ENCODE results near the gene CCDC150.
A peak's percentile ranks its signal among the peaks of the same experiment; 100 is the strongest.
"Not testable (repeated sequence)": the region's sequence is repeated elsewhere in the genome, so short reads cannot be mapped to it uniquely, and the experiment has no call there.

The CCDC150 gene

DNA sequence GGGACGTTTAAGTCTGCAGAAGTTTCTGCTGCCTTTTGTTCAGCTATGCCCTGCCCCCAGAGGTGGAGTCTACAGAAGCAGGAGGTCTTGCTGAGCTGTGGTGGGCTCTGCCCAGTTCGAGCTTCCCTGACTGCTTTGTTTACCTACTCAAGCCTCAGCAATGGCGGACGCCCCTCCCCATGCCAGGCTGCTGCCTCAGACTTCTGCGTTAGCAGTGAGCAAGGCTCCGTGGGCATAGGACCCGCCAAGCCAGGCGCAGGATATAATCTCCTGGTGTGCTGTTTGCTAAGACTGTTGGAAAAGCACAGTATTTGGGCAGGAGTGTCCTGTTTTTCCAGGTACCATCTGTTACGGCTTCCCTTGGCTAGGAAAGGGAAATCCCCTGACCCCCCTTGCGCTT lies 70.5 kb downstream of the CCDC150 start:
- H3K4me3 Mint-ChIP-seq, H3K27me3 Mint-ChIP-seq, H3K36me3 Mint-ChIP-seq, CTCF ChIA-PET, H3K4me1 Mint-ChIP-seq, H3K9me3 Mint-ChIP-seq, H3K27ac Mint-ChIP-seq, DNase-seq: not testable (repeated sequence)

DNA sequence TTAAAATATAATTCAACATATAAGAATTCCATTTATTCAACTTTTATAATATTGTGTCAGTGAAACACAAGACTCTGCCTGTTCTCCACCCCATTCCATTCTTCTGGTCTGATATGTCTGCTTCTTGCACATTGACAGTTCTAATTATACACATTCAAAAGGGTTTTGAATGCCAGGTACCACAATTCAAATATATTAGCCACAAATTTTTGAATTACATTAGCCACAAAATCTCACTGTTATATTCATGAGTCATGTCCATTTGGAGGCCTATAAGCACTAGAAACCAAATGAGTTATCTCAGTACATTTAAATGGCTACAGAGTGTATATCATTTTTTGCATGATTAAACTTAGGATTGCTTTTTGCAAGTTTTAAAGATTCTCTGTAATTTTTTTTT lies 72.1 kb downstream of the CCDC150 start:
- Mint-ChIP-seq H3K27me3 (no peaks in the 10 kb centered on the region), H3K36me3 (peaks cover 5% of the 10 kb centered on the region), H3K4me1 (no peaks in the 10 kb centered on the region), H3K27ac (no peak overlapping the region), H3K4me3 (no peak overlapping the region), H3K9me3 (peaks cover 8% of the 10 kb centered on the region)
- CTCF ChIA-PET: no interaction called here
- no peak for DNase-seq

DNA sequence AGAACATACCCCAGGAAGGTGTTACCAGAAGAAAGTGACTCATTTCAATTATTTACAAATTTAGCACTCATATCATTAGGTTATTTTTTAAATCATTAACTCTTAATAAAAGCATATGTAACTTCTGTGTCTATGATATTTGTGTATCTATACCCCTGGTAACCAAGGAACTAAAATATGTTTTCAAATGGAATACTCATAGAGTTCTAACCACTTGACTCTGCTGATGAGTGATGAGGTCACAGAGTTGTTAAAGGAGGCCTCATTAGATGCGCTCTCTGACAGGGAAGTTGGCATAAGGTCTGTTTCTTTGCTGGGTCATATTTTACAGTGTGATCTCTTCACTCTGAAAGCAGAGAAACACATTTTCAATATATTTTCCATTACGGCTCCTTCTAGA lies 73.4 kb downstream of the CCDC150 start:
- H3K9me3 Mint-ChIP-seq: peaks cover 8% of the 10 kb centered on the region
- no peaks in the 10 kb centered on the region for H3K27me3 Mint-ChIP-seq
- peaks cover 5% of the 10 kb centered on the region for H3K36me3 Mint-ChIP-seq
- H3K4me3 Mint-ChIP-seq: no peak overlapping the region
- H3K4me1 Mint-ChIP-seq: no peaks in the 10 kb centered on the region
- CTCF ChIA-PET: no interaction called here
- H3K27ac Mint-ChIP-seq: no peak overlapping the region
- DNase-seq: no peak

DNA sequence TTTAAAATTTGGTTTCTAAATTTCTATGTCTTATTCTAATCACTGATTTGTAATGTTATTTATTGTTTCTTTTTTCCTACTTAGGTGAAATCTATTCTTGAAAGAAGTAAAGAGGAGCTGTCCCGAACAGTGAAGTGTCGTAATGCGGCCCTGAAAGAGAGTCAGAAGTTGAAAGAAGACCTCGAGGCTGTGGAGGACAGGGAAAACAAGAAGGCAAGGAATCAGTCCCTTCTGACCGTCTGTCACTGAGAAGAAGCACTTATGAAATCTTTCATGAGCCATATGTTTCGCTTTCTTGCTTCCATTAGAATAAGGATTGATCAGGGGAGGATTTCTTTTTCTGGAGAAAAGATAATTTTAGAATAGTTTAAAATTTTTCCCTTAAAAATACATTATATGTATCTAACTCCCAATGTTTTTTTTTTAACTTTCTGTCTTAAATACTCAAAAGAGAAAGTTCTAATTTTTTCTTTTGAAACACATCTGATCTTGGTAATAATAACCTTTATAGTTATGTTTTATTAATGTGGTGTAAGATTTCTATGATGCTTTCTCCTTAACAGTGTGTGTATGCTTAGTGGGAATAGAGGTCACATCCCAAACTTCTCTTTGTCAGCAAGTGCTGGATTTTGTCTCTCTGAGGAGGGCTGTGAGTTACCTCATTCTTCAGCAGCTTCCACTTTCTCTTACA lies 79.0 kb downstream of the CCDC150 start:
- Mint-ChIP-seq H3K27ac (no peak overlapping the region), H3K27me3 (no peaks in the 10 kb centered on the region), H3K36me3 (peaks cover 10% of the 10 kb centered on the region), H3K4me3 (no peak overlapping the region), H3K4me1 (peaks cover 2% of the 10 kb centered on the region), H3K9me3 (no peaks in the 10 kb centered on the region)
- CTCF ChIA-PET: interaction anchor here (1.3 kb wide), 1 partner anchor 32 kb away, joined by 3 read pairs; no protein-coding TSS in a partner anchor
- DNase-seq: no peak

DNA sequence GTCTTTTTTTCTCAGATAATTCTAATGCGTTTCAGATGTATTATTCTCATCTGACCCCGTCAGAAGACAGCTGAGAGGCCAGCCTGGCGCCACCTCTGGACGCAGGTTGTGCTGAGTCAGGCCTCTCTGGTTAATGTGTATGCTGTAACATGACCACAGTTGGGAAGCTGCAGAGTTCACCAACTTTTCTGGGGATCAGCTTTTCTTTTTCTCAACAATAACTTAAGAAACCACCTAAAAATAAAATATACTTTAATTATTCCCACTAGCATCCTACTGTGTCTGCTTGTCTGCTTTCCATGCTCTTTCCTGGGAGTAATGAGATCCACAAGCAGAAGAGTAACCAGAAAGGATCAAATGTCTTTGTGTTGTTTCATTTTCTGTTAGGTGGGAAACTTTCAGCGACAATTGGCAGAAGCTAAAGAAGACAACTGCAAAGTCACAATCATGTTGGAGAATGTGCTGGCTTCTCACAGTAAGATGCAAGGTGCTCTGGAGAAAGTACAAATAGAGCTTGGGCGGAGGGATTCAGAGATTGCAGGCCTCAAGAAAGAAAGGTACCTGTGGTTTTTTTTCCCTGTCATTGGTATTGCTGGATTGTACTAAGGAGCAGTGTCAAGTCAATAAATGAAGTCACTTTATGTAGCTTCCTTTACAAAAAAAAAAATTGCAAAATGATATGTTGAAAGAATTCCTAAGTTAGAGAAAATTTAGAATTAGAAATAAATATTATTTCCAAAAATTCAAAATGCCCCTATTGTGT lies 79.8 kb downstream of the CCDC150 start:
- peaks cover 4% of the 10 kb centered on the region for H3K4me1 Mint-ChIP-seq
- H3K27me3 Mint-ChIP-seq: no peaks in the 10 kb centered on the region
- DNase-seq: no peak
- CTCF ChIA-PET: interaction anchor here (0.7 to 1.3 kb wide), 2 partner anchors 15 to 32 kb away, joined by 3 read pairs; no protein-coding TSS in a partner anchor
- no peak overlapping the region for H3K27ac Mint-ChIP-seq
- H3K9me3 Mint-ChIP-seq: no peaks in the 10 kb centered on the region
- H3K4me3 Mint-ChIP-seq: no peak overlapping the region
- peaks cover 14% of the 10 kb centered on the region for H3K36me3 Mint-ChIP-seq

DNA sequence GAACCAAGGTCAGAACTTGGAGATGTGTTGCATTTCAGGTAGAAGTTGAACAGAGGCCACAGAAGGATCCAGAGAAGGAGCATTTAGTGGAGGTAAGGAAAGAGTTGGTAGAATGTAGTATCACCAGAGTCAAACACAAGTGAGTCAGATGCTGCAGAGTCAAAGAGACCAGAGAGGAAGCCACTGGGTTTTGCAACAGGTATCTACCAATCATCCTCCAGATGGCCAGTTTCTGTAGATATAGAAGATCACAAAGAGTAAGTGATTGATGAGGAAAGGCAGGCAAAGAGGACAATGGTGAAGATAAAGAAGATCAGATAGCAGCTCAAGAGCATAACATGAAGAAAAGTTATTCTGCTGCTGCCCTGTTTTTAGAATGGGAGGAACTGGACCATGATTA lies 84.1 kb downstream of the CCDC150 start:
- peaks cover 26% of the 10 kb centered on the region for H3K36me3 Mint-ChIP-seq
- H3K4me3 Mint-ChIP-seq: no peak overlapping the region
- no peaks in the 10 kb centered on the region for H3K27me3 Mint-ChIP-seq
- no peak for DNase-seq
- no peak overlapping the region for H3K27ac Mint-ChIP-seq
- peaks cover 11% of the 10 kb centered on the region for H3K4me1 Mint-ChIP-seq
- no peaks in the 10 kb centered on the region for H3K9me3 Mint-ChIP-seq
- CTCF ChIA-PET: no interaction called here

DNA sequence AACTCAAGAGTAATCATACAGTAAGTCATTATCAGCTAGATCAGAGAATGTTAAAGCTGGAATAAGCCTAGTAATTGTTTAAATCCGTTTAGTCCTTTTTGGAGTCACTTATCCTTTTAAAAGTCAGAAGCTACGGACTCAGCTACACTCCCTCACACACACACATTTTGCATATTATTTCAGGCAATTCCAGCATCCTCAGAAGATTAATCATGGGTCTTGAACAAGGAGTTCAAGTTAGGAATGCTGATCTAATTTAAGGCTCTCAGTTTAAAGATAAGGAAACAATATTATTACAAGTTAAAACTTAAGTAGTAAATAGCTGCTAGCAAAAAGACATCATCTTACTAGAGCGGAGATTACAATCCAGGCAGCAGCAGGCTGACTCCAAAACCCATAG lies 85.7 kb downstream of the CCDC150 start:
- CTCF ChIA-PET: interaction anchor here (1.3 kb wide), 1 partner anchor 26 kb away, joined by 5 read pairs; no protein-coding TSS in a partner anchor
- no peak overlapping the region for H3K4me3 Mint-ChIP-seq
- H3K36me3 Mint-ChIP-seq: peaks cover 29% of the 10 kb centered on the region
- peaks cover 11% of the 10 kb centered on the region for H3K4me1 Mint-ChIP-seq
- H3K27me3 Mint-ChIP-seq: no peaks in the 10 kb centered on the region
- no peak for DNase-seq
- no peaks in the 10 kb centered on the region for H3K9me3 Mint-ChIP-seq
- no peak overlapping the region for H3K27ac Mint-ChIP-seq

DNA sequence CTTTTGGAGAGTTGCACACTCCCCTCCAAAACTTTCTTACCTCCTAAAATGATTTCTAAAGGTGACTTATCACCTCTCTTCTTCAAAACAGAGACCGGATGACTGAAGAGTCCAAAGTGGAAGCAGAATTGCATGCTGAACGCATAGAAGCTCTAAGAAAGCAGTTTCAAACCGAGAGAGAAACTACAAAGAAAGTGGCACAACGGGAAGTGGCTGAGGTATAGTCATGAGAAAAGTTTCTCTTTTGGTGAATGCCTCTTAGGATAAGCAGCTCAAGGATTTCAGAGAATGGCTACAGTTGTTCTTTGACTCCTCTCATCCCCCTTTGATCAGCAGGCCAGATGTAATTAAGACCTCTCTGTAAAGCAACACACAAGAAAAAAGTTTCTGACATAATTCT lies 86.4 kb downstream of the CCDC150 start:
- Mint-ChIP-seq H3K36me3 (peaks cover 32% of the 10 kb centered on the region), H3K27ac (peak overlapping the region; percentile 16), H3K9me3 (no peaks in the 10 kb centered on the region), H3K4me3 (no peak overlapping the region), H3K27me3 (no peaks in the 10 kb centered on the region), H3K4me1 (peaks cover 11% of the 10 kb centered on the region)
- no peak for DNase-seq
- CTCF ChIA-PET: interaction anchor here (1.3 kb wide), 1 partner anchor 25 kb away, joined by 5 read pairs; no protein-coding TSS in a partner anchor

DNA sequence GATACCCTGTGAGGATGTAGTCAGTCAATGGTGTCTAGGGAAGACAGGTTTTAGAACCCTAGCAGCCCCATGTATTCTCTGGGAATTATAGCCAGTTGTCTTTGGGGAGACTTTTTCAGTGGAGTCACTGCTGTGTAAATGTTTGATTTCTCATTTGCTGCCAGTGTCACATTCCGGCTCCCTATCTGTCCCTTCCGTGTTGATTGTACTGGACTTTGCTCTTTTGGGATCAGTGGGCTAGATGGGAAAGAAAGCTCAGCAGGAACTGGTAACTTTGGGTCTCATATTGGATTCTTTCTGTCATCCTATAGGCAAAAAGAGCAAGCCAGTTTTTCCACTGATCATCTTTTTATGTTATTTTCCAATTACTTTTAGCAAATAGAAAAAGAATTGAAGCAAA lies 89.9 kb downstream of the CCDC150 start:
- no peak overlapping the region for H3K4me3 Mint-ChIP-seq
- CTCF ChIA-PET: no interaction called here
- no peak overlapping the region for H3K27ac Mint-ChIP-seq
- H3K9me3 Mint-ChIP-seq: no peaks in the 10 kb centered on the region
- H3K4me1 Mint-ChIP-seq: peaks cover 7% of the 10 kb centered on the region
- H3K36me3 Mint-ChIP-seq: peaks cover 43% of the 10 kb centered on the region
- DNase-seq: no peak
- no peaks in the 10 kb centered on the region for H3K27me3 Mint-ChIP-seq

DNA sequence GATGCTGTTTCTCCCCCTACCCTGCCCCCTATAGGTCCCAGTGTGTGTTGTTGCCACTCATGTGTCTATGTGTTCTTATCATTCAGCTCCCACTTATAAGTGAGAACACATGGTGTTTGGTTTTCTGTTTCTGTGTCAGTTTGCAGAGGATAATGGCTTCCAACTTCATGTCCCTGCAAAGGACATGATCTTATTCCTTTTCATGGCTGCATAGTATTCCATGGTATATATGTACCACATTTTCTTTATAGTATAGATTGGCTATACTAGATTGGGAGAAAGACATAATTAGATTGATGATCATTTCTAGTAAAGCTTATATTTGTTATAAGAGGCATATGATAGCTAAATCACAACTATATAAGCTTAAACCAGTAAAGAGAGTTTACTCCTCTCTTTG lies 97.1 kb downstream of the CCDC150 start:
- DNase-seq, H3K27me3 Mint-ChIP-seq, H3K4me1 Mint-ChIP-seq, H3K27ac Mint-ChIP-seq, H3K4me3 Mint-ChIP-seq: not testable (repeated sequence)
- Mint-ChIP-seq H3K9me3 (peaks cover 25% of the 10 kb centered on the region), H3K36me3 (peaks cover 36% of the 10 kb centered on the region)
- CTCF ChIA-PET: interaction anchor here (1.1 kb wide), 1 partner anchor 14 kb away, joined by 3 read pairs; no protein-coding TSS in a partner anchor

DNA sequence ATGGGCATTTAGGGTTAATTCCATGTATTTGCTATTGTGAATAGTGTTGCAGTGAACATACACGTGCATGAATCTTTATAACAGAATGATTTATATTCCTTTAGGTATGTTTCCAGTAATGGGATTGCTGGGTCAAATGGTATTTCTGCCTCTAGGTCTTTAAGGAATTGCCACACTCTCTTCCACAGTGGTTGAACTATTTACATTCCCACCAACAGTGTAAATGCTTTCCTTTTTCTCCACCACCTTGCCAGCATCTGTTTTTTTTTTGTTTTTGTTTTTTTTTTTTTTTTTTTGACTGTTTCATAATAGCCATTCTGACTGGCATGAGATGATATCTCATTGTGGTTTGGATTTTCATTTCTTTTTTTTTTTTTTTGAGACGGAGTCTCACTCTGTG lies 97.5 kb downstream of the CCDC150 start:
- Mint-ChIP-seq H3K36me3 (peaks cover 32% of the 10 kb centered on the region), H3K4me1 (no peaks in the 10 kb centered on the region), H3K4me3 (no peak overlapping the region), H3K27me3 (no peaks in the 10 kb centered on the region), H3K27ac (no peak overlapping the region), H3K9me3 (peaks cover 25% of the 10 kb centered on the region)
- CTCF ChIA-PET: interaction anchor here (1.1 kb wide), 1 partner anchor 14 kb away, joined by 3 read pairs; no protein-coding TSS in a partner anchor
- no peak for DNase-seq

DNA sequence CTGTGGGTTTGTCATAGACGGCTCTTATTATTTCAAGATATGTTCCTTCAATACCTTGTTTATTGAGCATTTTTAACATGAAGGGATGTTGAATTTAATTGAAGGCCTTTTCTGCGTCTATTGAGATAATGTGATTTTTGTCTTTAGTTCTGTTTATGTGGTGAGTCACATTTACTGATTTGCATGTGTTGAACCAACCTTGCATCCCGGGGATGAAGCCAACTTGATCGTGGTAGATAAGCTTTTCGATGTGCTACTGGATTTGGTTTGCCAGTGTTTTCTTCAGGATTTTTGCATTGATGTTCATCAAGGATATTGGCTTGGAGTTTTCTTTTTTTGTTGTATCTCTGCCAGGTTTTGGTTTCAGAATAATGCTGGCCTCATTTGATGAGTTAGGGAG lies 99.5 kb downstream of the CCDC150 start:
- no peaks in the 10 kb centered on the region for H3K4me1 Mint-ChIP-seq
- no peak overlapping the region for H3K4me3 Mint-ChIP-seq
- no peaks in the 10 kb centered on the region for H3K27me3 Mint-ChIP-seq
- no peak for DNase-seq
- CTCF ChIA-PET: interaction anchor here (1.3 kb wide), 1 partner anchor 12 kb away, joined by 3 read pairs; no protein-coding TSS in a partner anchor
- H3K36me3 Mint-ChIP-seq: peaks cover 20% of the 10 kb centered on the region
- H3K9me3 Mint-ChIP-seq: peaks cover 25% of the 10 kb centered on the region
- H3K27ac Mint-ChIP-seq: no peak overlapping the region

DNA sequence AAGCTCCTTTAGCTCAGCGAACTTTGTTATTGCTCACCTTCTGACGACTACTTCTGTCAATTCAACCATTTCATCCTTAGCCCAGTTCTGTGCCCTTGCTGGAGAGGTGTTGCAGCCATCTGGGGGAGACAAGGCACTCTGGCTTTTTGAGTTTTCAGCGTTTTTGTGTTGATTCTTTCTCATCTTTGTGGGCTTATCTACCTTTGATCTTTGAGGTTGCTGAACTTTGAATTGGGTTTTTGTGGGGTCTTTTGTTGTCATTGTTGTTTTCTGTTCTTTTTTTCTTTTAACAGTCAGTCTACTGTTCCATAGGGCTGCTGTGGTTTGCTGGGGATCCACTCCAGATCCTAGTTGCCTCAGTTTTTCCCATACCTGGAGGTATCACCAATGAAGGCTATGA lies 102.7 kb downstream of the CCDC150 start:
- H3K27me3 Mint-ChIP-seq: no peaks in the 10 kb centered on the region
- H3K9me3 Mint-ChIP-seq: peaks cover 10% of the 10 kb centered on the region
- no peaks in the 10 kb centered on the region for H3K4me1 Mint-ChIP-seq
- no peak for DNase-seq
- peaks cover 9% of the 10 kb centered on the region for H3K36me3 Mint-ChIP-seq
- CTCF ChIA-PET: interaction anchor here (0.6 to 1.9 kb wide), 2 partner anchors 9 to 664 kb away, joined by 3 to 7 read pairs; no protein-coding TSS in a partner anchor
- H3K27ac Mint-ChIP-seq: no peak overlapping the region
- H3K4me3 Mint-ChIP-seq: no peak overlapping the region

DNA sequence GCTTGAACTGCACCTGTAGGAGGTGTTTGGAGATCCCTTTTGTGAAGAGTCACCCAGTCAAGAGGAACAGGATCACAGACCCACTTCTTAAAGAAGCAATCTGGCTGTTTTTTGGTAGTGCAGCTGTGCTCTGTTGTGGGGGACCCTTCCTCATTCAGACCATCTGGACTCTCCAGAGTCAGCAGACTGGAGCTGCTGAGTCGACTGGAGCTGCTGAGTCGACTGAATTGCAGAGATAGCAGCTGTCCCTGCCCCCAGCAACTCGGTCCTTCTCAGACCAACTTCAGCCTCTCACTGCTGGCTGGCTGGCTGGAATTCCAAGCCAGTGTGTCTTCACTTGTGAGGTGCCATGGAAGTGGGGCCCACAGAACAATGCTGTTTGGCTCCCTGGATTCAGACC lies 103.2 kb downstream of the CCDC150 start:
- Mint-ChIP-seq H3K9me3 (peaks cover 10% of the 10 kb centered on the region), H3K36me3 (peaks cover 9% of the 10 kb centered on the region), H3K4me1 (no peaks in the 10 kb centered on the region), H3K27ac (no peak overlapping the region), H3K27me3 (no peaks in the 10 kb centered on the region), H3K4me3 (no peak overlapping the region)
- DNase-seq: no peak
- CTCF ChIA-PET: interaction anchor here (0.6 to 1.9 kb wide), 2 partner anchors 8 to 665 kb away, joined by 3 to 7 read pairs; no protein-coding TSS in a partner anchor

DNA sequence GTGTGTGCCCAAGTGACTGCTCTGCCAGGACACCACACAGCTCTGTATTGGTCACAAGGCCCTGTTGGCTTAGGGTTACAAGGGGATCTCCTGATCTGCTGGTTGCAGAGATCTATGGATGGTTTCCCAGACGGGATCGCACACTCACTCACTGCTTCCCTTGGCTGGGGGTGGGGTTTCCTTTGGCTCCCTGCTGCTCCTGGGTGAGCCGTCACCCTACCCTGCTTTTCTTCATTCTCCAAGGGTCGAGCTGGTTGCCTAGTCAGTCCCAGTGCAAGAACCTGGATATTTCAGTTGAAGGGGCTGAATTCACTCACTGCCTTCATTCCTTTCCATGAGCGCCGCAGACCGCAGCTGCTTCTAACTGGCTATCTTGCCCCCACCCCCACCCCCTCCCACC lies 103.7 kb downstream of the CCDC150 start:
- Mint-ChIP-seq H3K9me3 (peaks cover 10% of the 10 kb centered on the region), H3K27ac (no peak overlapping the region), H3K4me3 (no peak overlapping the region), H3K27me3 (no peaks in the 10 kb centered on the region), H3K4me1 (peaks cover 2% of the 10 kb centered on the region), H3K36me3 (peaks cover 9% of the 10 kb centered on the region)
- no peak for DNase-seq
- CTCF ChIA-PET: no interaction called here

Measured in activated naive CD4-positive, alpha-beta T cell treated with anti-CD3 and anti-CD28 coated beads, Interleukin-2, amount 10 ng/mL, durations not matched to agents 7 days and 5 days (primary cell).